Measurements from ENCODE around the gene KCNQ1.
A peak's percentile ranks its signal among the peaks of the same experiment; 100 is the strongest.

The KCNQ1 gene

DNA sequence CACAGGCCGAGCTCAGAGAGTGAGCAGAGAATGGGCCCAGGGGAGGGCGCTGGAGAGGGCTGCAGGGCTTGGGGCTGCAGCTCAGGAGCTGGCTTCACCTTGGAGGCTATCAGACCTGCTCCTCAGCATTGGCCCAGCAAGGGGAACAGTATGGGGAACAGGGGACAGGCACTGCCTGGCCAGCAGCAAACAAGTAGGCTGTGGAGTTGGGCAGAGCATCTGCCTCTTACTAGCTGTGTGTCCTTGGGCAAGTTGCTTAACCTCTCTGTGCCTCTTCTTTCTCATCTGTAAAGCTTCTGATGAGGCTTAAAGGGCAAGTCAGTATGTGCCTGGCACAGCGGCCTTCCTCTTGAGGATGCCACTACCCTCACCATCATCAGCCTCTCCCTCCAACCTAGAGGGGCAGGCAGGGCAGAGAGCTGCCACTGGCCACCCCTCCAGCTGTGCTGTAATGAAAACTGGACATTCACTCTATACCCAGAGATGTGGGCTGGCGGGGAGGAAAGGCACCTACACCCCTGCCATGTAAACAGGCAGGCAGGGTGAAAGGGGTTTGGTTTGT lies 448.2 kb downstream of the KCNQ1 start:
- DNase-seq = peak; percentile 52

DNA sequence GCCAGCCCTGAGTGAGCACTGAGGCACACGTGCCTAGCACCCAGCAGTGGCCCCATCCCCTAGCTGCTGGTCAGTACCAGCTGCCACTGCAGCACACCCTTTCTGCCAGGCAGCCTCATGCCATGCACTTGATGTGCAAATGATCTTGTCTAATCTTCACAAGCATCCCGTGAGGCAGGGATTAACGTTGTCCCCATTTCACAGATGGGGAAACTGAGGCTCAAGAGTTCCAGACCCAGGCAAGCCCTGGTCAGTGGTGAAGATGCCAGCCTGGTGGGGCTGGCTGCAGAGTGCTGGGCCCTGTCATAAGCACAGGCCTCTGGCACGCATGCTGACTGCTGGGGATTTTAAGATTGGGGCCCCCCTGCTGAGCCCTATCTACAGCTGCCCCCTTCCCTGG lies 449.1 kb downstream of the KCNQ1 start:
- DNase-seq = no peak

DNA sequence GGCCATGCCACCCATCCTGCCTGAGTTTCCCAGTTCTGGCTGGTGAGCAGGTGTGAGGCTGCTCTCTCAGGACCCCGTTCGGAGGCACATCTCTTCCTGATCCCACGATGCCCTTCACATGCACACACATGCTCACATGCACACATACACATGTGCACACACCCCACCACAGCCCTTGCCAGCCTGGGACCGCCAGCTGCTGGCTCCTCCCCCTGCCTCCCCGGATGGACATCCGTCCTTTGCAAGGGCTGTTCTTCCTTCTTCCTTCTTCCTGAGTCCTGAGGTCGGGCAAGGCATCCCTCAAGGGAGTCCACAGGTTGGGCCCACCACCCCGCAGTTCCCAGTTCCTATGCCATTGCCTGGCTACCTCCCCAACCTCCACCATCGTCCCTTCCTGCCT lies 451.2 kb downstream of the KCNQ1 start:
- DNase-seq = no peak

DNA sequence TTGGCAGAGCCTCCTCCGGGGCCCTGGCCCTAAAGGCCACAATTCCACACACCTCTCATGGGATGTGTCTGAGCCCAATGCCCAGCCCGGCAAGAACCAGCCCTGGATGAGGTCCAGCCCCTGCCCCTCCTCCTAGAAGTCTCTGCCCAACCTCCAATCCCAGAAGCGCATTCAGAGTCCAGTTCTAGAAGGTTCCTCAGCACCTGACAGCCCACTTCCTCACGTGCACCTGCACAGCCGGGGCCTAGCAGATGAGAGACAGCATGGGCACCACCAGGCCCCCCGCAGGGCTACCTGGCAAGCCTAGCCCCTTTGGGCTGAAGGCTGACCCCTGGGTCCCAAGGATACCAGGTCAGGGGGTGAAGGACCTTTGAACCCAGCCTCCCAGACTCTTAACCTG lies 452.2 kb downstream of the KCNQ1 start:
- no peak for DNase-seq

DNA sequence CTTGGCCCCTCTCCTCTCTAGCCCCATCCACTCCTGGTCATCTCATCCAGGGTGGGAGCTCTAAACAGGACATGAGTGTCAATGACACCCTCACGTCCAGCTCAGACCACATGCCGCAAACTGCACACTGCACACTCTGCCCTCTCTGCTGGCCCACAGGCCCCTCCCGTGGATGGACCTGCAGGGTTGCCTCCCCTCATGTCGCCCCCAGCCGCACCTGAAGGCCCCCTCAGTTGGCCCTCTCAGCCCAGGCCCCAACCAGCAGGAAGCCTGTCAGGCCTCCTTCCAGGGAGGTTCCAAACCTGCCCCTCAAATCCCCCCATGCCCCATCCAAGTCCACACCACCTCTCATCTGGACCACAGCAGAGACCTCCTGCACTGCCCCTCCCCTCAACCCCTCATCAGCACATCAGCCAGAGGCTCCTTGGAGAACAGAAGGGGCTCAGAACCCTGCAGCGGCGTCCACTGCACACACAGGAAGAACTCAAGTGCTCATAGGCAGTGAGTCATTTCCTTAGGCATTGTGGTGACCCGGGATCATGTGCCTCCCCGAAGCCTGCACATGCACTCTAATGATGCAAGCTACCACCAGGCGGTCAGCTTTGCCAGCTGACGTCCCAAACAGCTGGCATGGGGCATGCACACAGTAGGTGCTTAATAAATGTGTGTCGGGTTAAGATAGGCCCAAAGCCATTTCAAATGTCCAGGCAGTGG lies 453.7 kb downstream of the KCNQ1 start:
- DNase-seq = peak; percentile 68
